GM20431 (cell line): Measurements from ENCODE around the gene TPSB2.
"Not testable (repeated sequence)": the region's sequence is repeated elsewhere in the genome, so short reads cannot be mapped to it uniquely, and the experiment has no call there.

Experiments used
- in situ Hi-C: fragments of 300-500 bp; cut with MseI, MboI; formaldehyde crosslinking; loops from one replicate; pipeline ENCODE4 v1.15.0; 2020; ENCODE audit warnings: low sequenced_read_pairs; ENCODE audit not compliant: unreplicated experiment

TPSB2 gene

DNA sequence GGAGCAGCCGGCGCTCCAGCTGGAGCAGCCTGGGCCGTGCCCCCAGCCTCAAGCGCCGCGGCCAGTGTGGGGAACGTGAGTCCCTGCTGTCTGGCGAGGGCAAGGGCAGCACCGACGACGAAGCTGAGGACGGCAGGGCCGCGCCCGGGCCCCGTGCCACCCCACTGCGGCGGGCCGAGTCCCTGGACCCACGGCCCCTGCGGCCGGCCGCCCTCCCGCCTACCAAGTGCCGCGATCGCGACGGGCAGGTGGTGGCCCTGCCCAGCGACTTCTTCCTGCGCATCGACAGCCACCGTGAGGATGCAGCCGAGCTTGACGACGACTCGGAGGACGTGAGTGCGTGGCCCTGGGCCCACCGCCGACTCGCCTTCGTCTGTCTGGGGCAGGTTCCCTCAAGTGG is 20.9 kb downstream of the TPSB2 start:
- in situ Hi-C loops: no loop called here

DNA sequence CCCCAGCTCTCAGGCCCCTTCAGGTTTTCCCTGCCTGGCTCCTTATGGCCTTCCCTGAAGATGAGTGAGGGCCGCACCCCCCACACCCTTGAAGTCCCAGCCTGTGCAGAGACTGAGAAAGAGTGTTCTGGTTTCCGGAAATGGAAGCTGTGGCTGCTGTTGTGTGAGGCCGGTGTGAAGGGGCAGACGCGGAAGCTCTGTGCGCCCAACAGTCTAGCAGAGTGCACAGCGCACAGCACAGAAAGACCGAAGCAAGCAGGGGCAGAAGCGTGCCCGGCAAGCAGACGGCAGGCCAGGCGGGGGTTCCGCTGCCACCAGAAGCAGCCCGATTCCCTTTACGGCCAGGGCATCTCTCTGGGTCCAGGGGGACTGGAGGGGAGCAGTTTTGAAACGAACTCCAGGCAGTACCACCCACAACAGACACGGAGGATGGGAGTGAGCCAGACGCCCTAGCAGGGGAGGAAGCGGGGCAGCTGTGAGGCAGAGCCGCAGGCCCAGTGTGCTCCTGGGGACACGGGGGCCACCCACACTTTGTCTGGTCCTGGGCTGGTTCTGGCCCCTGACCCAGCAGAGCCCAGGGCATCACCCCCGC is 21.6 kb downstream of the TPSB2 start:
- in situ Hi-C loops: no loop called here

DNA sequence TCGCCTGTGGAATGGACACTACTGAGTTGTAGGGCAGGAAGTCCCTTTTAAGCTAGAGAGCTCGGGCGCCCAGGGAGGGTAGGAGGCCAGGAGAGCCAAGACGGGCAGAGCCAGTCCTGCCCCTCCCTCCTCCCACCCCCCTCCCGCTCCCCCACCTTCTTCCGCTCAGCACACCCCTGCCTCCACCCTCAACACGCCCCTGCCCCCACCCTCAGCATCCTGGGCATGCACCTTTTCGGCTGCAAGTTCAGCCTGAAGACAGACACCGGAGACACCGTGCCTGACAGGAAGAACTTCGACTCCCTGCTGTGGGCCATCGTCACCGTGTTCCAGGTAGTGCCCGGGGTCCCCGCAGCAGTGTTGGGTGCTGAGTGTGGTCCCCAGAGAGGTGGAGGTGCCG is 23.2 kb downstream of the TPSB2 start:
- in situ Hi-C loops: no loop called here

DNA sequence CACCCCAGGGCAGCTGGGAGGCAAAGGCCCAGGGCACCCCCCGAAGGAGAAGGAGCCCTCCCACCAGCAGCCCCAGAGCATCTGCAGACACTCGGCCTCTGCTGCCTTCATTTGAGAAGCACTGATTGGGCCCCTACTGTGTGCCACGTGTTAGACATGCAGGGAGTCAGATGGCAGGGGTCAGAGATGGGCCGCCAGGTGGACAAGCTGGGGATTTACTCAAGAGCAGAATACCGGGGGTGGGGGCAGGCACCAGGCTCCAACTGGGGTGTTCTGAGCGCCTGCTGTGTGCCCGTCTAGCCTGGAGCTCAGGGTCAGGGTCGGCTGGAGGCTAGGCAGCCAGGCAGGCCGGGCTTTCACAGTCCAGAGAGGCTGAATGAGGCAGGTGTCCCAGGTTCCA is 23.7 kb downstream of the TPSB2 start:
- in situ Hi-C loops: no loop called here

DNA sequence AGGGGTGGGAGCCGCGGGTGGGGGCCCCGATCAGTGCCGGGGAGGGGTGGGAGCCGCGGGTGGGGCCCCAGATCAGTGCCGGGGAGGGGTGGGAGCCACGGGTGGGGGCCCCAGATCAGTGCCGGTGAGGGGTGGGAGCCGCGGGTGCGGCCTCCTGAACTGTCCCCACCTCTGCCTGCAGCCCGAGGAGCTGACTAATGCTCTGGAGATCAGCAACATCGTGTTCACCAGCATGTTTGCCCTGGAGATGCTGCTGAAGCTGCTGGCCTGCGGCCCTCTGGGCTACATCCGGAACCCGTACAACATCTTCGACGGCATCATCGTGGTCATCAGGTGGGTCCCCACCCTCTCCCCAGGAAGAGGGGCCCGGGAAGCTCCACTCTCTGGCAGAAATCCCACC is 25.1 kb downstream of the TPSB2 start:
- in situ Hi-C loops: no loop called here

DNA sequence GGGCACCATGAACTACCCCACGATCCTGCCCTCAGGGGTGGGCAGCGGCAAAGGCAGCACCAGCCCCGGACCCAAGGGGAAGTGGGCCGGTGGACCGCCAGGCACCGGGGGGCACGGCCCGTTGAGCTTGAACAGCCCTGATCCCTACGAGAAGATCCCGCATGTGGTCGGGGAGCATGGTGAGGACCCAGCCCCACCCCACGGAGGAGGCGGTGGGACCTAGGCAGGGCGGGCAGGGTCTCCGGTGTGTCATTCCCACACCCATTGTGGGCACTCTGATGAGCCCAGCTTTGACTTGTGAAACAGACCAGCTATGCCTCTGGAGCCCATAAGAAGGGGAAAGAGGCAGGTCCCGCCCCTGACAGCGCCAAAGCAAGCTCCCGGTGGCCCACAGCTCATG is 27.7 kb downstream of the TPSB2 start:
- in situ Hi-C loops: no loop called here

DNA sequence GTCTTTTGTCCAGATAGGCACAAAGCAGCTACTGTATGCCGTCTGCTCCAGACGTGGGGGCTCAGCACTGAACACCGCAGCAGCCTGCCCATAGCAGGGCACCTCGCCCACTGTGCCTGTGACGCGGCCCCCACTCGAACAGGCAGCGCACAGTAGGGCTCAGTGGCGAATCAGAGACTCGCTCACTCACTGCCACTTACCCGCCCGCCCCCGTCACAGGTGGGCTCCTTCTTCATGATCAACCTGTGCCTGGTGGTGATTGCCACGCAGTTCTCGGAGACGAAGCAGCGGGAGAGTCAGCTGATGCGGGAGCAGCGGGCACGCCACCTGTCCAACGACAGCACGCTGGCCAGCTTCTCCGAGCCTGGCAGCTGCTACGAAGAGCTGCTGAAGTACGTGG is 28.5 kb downstream of the TPSB2 start:
- in situ Hi-C loops: no loop called here

DNA sequence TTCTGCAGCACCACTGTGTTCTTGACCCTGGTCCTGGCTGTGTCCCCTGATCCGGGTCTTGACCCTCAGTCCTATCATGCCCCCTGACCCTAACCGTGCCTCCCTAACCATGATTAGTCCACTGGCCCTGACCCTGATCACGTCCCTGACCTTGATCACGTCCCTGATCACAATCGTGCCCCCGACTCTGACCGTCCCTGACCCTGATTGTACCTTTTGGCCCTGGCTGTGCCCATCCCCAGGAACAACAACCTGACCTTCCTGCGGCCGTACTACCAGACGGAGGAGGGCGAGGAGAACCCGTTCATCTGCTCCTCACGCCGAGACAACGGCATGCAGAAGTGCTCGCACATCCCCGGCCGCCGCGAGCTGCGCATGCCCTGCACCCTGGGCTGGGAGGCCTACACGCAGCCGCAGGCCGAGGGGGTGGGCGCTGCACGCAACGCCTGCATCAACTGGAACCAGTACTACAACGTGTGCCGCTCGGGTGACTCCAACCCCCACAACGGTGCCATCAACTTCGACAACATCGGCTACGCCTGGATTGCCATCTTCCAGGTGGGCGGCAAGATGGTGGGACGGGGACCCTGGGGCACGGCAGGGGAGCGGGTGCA is 29.9 kb downstream of the TPSB2 start:
- in situ Hi-C loops: no loop called here

DNA sequence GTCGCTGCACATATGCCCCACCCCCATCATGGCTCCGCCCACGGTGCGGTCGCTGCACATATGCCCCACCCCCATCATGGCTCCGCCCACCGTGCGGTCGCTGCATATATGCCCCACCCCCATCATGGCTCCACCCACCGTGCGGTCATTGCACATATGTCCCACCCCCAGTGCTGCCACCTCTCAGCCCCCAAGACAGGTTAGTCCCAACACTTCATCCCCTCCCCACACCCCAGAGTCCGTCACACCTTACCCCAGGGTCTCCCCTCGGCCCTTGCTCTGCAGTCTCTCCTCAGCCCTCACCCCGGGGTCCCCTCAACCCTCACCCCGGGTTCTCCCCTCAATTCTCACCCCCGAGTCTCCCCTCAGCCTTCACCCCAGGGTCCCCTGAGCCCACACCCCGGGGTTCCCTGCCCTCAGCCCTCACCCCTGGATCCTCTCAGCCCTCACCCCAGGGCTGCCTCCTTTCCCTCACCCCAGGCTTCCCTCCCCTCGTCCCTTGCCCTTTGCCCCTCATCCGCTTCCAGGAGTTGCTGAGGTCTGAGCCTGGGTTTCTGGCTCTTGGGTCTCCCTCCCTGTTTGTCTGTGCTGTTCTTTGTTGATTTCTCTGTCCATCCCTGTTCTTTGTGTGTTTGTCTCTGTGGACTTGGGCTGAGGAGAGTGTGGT is 30.5 kb downstream of the TPSB2 start:
- in situ Hi-C loops: no loop called here

DNA sequence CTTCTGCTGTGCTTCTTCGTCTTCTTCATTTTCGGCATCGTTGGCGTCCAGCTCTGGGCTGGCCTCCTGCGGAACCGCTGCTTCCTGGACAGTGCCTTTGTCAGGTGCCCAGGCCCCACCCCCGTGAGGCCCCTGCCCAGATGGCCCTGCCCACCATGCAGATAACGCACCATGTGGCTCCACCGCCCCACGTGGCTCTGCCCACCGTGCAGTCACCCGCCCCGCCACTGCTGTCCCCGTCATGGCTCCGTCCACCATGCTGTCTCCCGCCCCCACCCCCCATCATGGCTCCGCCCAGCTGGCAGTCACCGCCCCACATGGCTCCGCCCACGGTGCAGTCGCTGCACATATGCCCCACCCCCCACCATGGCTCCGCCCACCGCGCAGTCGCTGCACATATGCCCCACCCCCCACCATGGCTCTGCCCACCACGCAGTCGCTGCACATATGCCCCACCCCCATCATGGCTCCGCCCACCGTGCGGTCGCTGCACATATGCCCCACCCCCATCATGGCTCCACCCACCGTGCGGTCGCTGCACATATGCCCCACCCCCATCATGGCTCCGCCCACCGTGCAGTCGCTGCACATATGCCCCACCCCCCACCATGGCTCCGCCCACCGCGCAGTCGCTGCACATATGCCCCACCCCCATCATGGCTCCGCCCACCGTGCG is 31.2 kb downstream of the TPSB2 start:
- in situ Hi-C loops: not testable (repeated sequence)

DNA sequence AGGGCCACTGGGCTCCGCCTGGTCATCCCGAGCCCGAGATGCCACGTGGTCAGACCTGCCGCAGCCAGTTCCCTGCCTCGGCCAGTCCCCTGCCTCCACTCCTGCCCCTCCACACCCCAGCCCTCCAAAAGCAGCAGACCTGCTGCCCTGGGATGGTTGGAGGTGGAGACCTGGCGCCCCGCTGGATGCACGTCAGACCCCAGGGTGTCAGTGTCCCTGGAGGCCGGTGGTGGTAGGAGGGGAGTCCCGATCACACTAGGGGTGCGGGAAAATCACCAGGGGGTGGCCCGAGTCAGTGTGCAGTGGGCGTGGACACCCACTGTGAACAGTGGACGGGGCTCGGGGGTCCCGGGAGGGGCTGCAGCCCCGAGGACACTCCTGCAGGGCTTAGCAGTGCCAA is 31.8 kb downstream of the TPSB2 start:
- in situ Hi-C loops: no loop called here

DNA sequence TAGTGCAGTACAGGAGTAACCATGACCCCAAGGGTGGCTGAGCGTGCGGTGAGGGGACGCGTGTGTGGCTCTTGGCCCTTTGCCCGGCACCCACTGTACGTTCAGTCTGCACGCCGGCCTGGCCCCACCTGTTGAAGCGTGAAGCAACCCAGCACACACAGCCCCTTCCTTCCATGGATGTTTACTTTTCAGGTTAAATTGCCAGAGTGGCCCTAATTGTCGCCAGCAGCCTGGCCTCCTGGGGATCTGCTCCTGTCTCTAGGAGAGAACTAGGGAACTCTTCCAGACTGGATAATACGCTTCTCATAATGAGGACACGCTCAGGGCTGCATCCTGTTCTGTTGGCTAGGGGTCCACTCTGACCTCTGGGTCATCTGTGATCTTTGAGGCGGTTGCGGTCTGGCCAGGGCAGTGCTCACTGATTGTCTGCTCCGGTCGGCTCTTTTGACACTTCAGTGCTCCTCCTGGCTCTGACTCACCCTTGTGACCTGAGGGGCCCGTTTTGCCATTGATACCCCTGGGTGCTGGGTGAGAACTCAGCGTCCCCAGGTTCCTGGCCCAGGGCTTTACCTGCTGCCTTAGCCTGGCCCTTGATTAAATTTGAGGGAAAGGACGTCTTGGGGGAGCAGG is 32.6 kb downstream of the TPSB2 start:
- in situ Hi-C loops: no loop called here

DNA sequence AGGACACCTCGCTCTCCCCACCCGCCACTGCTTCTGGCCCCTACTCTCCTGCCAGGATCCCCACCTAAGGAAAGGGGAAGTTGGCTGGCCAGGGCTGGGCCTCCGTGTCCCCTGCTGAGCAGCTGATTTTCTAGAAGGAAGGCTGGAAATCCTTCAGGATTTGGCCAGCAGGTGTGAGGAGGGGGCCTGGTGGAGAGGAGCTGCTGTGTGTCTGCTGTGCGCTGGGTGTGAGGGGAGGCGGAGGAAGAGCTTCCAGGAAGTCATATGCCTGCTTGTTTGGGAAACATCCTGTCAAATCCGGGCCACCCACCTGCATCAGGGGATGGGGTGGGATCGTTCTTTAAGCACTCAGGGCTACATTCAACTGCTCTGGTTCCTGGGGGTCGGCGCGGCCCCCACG is 33.5 kb downstream of the TPSB2 start:
- in situ Hi-C loops: no loop called here

DNA sequence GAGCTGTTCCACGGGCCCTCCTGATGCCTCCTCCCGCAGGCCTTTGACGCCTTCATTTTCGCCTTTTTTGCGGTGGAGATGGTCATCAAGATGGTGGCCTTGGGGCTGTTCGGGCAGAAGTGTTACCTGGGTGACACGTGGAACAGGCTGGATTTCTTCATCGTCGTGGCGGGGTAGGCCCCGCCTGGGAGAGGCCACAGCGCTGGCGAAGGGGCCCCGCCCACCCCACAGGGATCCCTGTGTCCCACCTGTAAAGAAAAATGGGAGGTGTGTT is 34.7 kb downstream of the TPSB2 start:
- in situ Hi-C loops: no loop called here

DNA sequence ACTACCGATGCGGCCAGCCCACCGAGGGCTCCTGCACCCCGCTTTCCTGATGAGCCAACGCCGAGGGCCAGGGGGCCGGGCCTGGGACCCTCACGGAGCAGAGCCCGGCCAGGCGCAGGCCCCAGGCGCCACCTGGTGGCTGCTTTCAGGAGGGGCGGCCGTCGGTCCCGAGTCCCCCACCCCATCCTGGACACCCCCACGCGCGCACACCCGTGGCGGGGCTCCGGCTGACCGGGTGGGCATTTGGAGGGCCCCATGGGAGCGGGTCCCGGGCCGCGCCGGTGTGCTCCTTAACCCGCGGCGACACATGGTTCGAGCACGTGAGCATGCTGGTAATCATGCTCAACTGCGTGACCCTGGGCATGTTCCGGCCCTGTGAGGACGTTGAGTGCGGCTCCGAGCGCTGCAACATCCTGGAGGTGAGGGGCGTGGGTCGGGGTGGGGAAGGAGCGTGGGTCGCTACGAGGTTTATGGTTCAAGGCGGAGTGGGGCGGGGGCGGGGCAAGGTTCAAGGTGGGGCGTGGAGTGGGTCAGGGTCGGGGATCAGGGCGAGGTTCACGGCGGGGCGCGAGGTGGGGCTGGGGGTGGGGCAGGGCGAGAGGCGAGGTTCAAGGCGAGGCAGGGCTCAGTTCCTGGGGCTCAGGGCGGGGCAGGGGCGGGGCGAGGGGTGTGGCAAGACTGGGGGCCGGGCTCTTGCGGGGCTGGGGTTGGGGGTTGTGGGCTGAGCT is 35.2 kb downstream of the TPSB2 start:
- in situ Hi-C loops: no loop called here

DNA sequence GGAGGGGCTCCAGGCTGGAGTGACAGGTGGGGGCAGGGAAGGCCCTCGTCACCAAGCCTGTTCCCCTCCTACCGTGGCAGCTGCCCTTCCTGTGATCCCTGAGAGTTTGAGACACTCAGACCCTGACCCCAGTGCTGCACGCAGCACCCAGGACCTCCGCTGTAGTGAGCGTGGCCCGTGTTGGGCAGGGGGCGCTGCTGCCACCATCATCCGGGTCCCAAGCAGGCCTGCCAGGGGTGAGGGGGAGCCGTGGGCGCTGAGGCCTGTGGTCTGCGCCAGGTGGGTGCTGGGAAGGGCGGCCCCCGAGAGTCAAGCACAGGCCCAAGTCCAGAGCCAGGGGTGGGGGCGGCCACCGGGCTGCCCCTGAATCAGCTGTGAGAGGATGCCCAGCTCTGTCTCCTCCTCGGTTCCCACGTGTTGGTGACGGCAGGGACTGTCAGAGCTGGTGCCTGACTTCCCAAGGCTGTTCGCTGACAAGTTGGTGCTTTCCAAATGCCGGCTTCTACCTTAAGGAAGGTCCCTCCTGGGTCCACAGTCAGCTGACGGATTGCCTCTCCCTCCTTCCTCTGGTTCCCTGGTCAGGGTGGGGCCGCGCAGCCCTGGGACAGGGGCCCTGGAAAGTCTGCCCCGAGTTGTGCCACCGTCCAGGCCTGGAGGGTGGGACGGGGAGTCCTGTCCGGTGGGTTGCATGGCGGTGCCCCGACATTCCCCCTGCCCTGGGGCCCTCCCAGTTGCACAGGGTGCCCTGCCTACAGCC is 36.0 kb downstream of the TPSB2 start:
- in situ Hi-C loops: no loop called here

DNA sequence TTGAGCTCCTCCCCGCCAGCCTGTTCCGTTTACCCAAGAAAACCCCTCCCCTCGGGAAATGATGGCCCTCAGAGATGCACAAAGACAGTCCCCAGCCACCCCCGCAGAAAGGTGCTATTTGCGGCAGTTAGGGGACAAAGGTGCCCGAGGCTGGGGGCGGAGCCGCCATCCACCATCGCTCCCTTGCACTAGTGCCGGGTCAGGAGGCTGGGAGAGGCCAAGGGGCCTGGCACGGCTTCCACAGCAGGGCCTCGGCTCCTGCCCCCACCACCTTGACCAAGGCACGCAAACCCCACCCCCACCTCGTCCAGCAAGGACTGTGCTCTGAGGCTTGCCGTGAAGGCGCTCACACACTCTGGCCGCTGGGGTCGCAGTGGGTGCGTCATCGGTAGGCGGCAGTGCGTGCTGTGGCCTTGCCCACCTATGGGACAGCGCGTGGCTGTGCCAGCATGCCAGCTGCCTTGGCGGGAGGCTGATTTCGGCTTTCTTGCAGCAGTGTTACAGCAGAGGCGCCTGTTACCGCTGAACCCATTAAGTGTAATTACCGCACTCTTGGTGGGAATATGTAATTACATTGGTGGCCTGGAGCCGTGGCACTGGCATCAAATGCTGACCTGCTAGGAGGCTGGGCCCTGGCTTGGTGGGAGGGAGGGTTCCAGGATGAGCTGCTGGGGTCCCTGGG is 36.7 kb downstream of the TPSB2 start:
- in situ Hi-C loops: no loop called here

DNA sequence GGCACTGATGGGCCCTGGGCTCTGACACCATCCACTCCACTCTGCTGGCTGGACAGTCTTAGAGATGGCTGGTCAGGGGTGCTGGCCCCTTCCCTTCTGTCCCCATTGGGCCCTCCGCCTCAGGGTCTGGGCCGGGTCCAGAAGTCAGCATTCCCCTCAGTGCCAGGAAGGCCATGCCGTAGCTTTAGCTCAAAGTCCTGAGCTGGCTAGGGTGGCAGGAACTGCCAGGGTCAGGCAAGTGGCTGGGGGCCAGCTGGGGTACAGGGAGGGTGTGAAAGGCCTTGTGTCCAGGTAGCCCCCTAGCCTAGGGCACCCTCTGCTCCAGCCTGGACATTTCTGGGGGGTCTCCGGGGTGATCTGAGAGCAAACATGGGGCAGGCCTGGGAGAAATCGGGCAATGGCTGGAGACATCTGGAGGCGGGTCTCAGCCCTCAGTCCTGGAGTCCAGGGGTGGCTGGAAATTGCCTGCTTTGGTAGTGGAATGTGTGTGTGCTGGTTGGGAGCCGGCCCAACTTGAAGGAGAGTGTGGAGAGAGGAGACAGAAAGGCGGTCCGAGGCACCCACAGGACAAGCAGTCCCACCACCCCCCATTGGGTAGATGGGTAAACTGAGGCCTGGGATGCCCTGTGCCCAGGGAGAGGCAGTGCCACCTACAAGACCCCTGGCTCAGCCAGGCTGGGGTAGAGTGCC is 37.5 kb downstream of the TPSB2 start:
- in situ Hi-C loops: no loop called here

DNA sequence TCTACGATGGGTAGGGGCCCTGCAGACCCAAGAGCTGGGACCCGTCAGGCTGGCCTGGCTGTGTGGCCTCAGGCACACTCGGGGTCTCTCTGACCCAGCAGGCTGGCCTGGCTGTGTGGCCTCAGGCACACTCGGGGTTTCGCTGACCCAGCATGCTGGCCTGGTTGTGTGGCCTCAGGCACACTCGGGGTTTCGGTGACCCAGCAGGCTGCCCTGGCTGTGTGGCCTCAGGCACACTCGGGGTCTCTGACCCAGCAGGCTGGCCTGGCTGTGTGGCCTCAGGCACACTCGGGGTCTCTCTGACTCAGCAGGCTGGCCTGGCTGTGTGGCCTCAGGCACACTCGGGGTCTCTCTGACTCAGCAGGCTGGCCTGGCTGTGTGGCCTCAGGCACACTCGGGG is 39.2 kb downstream of the TPSB2 start:
- in situ Hi-C loops: not testable (repeated sequence)
